OCI-LY7 (cell line): Measurements from ENCODE around the gene SERPINE1. TPM values are rescaled to one million over a fixed set of nuclear protein-coding genes. Genes with fewer than 3 reads are reported as not detected.

Experiments used
- BruUV-seq: library from RNA; stranded (reverse); fragments of 400-500 nt; replicated peaks from 2 replicates; lab custom pipeline; 2021; lab: Mats Ljungman, UMichigan
- CTCF ChIA-PET: fragments of 300-600 bp; sonication (Branson Sonifier 250); formaldehyde crosslinking; loops from one replicate; lab custom pipeline; 2022; ENCODE audit warnings: antibody characterized with exemption; ENCODE audit not compliant: unreplicated experiment; lab: Charles Lee
- POLR2A ChIA-PET: fragments of 300-600 bp; sonication (Branson Sonifier 250); formaldehyde crosslinking; loops from one replicate; lab custom pipeline; 2022; ENCODE audit warnings: antibody characterized with exemption; lab: Charles Lee
- DNase-seq: peaks from one replicate; pipeline ENCODE4 v3.0.0-alpha.2; 2015; ENCODE audit warnings: low spot score
- H2AFZ ChIP-seq: fragments of 200-600 bp; sonication (generic), shearing (Covaris generic); 2 replicates; pipeline ENCODE4 v1.6.1; 2014; ENCODE audit warnings: mild to moderate bottlenecking, antibody characterized with exemption, low read length, moderate library complexity
- H3K27ac ChIP-seq: fragments of 200-600 bp; sonication (generic); 2 replicates; pipeline ENCODE4 v1.5.1; 2014; ENCODE audit warnings: mixed run types, low read depth, mild to moderate bottlenecking, moderate library complexity, low read length, inconsistent platforms; ENCODE audit not compliant: poor library complexity, severe bottlenecking
- H3K36me3 ChIP-seq: fragments of 200-600 bp; sonication (generic); 2 replicates; pipeline ENCODE4 v1.6.1; 2014; ENCODE audit warnings: mild to moderate bottlenecking, antibody characterized with exemption, low read length, moderate library complexity, mixed read lengths; ENCODE audit not compliant: insufficient read depth
- H3K4me1 ChIP-seq: fragments of 200-600 bp; sonication (generic); 2 replicates; pipeline ENCODE4 v1.5.1; 2014; ENCODE audit warnings: mild to moderate bottlenecking, low read length; ENCODE audit not compliant: insufficient read depth, poor library complexity, severe bottlenecking
- H3K4me2 ChIP-seq: fragments of 200-600 bp; sonication (generic); 2 replicates; pipeline ENCODE4 v1.6.1; 2014; ENCODE audit warnings: mild to moderate bottlenecking, low read length
- H3K4me3 ChIP-seq: fragments of 200-600 bp; sonication (generic); 2 replicates; pipeline ENCODE4 v1.5.1; 2014; ENCODE audit warnings: mild to moderate bottlenecking, low read depth, low read length; ENCODE audit not compliant: poor library complexity, severe bottlenecking
- H3K79me2 ChIP-seq: fragments of 200-600 bp; sonication (generic); 2 replicates; pipeline ENCODE4 v1.6.1; 2016; ENCODE audit warnings: low read depth, mild to moderate bottlenecking, low read length, moderate library complexity, mixed read lengths; ENCODE audit not compliant: insufficient read depth
- H3K9me2 ChIP-seq: fragments of 200-600 bp; sonication (generic); 2 replicates; pipeline ENCODE4 v1.6.1; 2016; ENCODE audit warnings: mild to moderate bottlenecking, low read length, mixed read lengths; ENCODE audit not compliant: insufficient read depth
- H3K9me3 ChIP-seq: fragments of 200-600 bp; sonication (generic); 2 replicates; pipeline ENCODE4 v1.6.1; 2014; ENCODE audit warnings: mild to moderate bottlenecking, mixed run types, low read length, mixed read lengths
- H4K20me1 ChIP-seq: fragments of 200-600 bp; sonication (generic); 2 replicates; pipeline ENCODE4 v1.6.1; 2014; ENCODE audit warnings: mild to moderate bottlenecking, antibody characterized with exemption, low read length, moderate library complexity, mixed read lengths; ENCODE audit not compliant: insufficient read depth
- EZH2phosphoT487 ChIP-seq: fragments of 200-600 bp; sonication (generic); IDR thresholded peaks from 2 replicates; pipeline ENCODE4 v1.6.1; 2018; ENCODE audit warnings: low read depth, borderline replicate concordance, mild to moderate bottlenecking, mixed run types, antibody characterized with exemption, low read length, moderate library complexity, mixed read lengths
- intact Hi-C: fragments of 100-400 bp; cut with micrococcal nuclease; formaldehyde crosslinking; loops from one replicate; pipeline ENCODE4 v1.10.0; 2022; ENCODE audit not compliant: unreplicated experiment
- total RNA-seq, 2 experiments: library from RNA; depleted of rRNA in 1 of 2; stranded (reverse); fragments of >200 nt in 1 of 2; shearing (Covaris generic) in 1 of 2; gene quantifications; 2 replicates each; pipeline ENCODE4 v1.2.3, GENCODE V29; 2014 to 2022
- TF ChIP-seq, protein P1 (sequence below): fragments of 200-600 bp; sonication (generic); conservative IDR thresholded peaks from 2 replicates; pipeline ENCODE4 v1.5.1; 2014; ENCODE audit warnings: mild to moderate bottlenecking, antibody characterized with exemption, low read length, moderate library complexity, mixed read lengths

Gene SERPINE1
- total RNA-seq, 2 experiments from 2014 or later: 0.42 TPM; not detected in 1

DNA sequence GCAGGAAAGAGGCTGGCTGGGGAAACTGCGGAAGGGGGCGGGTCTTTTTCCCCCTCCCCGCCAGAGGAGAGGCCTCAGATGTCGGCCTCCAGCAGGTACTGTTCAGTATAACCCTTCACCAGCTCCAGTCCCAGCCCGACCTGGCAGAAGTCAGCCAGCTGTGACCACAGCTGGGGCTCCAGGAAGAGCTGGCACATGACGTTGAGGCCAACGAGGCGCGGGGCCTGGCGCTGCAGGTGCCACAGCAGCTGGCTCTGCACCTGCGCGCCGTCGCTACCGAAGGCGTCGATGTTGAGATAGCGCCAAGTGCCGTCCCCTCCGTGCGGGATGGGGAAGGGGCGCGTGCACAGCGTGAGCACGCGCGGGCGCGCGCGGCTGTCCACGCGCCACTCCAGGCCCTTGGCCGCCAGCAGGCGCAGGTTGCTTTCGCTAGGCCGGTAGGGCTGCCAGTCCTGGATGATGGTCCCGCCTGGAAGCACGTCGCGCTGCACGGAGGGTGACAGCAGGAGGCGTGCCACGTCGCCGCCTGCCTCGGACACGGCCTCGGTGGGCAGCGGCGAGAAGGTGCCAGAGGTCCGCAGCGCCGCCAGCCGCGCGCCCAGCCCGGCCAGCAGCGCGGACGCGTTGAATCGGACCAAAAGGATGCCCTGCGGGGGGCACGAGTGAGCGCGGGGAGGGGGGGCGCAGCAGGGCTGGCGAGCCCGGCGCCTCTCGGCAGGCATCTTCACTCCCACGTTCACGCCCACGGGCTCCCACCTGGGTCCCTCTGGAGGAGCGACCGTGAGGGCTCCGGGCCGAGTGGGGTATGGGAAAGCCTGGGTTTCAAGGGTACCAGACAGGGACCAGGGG, 45.3 kb downstream of the SERPINE1 start:
- no peaks in the 10 kb centered on the region for H3K36me3 ChIP-seq
- POLR2A ChIA-PET: no interaction called here

GRCh38 chr7:101172854-101173751, 46.2 kb downstream of the SERPINE1 start:
- Histone ChIP-seq H2AFZ (no peak overlapping the region; the same call in 1 of the 2 replicates), H3K79me2 (no peaks in the 10 kb centered on the region), H3K4me3 (no peak overlapping the region), H3K36me3 (no peaks in the 10 kb centered on the region), H3K9me3 (no peaks in the 10 kb centered on the region), H3K4me2 (peak overlapping the region; percentile 61), H3K4me1 (peaks cover 26% of the 10 kb centered on the region), H3K27ac (no peak overlapping the region), H3K9me2 (no peaks in the 10 kb centered on the region), H4K20me1 (no peaks in the 10 kb centered on the region)
- intact Hi-C loops: no loop called here
- no TSS peak for BruUV-seq
- no peak for DNase-seq
- ChIA-PET POLR2A (interaction anchor here (0.6 to 2.0 kb wide), 7 partner anchors 10 to 88 kb away, joined by 3 to 12 read pairs (median 4); partner anchors contain the start of gene TRIM56), CTCF (interaction anchor here (1.1 to 1.4 kb wide), 3 partner anchors 10 to 20 kb away, joined by 3 to 4 read pairs (median 4); no protein-coding TSS in a partner anchor)
- no peak for TF ChIP-seq EZH2phosphoT487
- TF ChIP-seq, protein P1, sequence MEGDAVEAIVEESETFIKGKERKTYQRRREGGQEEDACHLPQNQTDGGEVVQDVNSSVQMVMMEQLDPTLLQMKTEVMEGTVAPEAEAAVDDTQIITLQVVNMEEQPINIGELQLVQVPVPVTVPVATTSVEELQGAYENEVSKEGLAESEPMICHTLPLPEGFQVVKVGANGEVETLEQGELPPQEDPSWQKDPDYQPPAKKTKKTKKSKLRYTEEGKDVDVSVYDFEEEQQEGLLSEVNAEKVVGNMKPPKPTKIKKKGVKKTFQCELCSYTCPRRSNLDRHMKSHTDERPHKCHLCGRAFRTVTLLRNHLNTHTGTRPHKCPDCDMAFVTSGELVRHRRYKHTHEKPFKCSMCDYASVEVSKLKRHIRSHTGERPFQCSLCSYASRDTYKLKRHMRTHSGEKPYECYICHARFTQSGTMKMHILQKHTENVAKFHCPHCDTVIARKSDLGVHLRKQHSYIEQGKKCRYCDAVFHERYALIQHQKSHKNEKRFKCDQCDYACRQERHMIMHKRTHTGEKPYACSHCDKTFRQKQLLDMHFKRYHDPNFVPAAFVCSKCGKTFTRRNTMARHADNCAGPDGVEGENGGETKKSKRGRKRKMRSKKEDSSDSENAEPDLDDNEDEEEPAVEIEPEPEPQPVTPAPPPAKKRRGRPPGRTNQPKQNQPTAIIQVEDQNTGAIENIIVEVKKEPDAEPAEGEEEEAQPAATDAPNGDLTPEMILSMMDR: no peak

More for the DNA sequence above, 45.3 kb downstream of the SERPINE1 start:
- no TSS peak for BruUV-seq
- intact Hi-C loops: no loop called here
- H3K4me1 ChIP-seq: peaks cover 26% of the 10 kb centered on the region
- no peak overlapping the region for H3K27ac ChIP-seq
- H3K79me2 ChIP-seq: no peaks in the 10 kb centered on the region
- H3K4me2 ChIP-seq: no peak overlapping the region
- no peak overlapping the region for H3K4me3 ChIP-seq
- CTCF ChIA-PET: no interaction called here
- H3K9me2 ChIP-seq: no peaks in the 10 kb centered on the region
- DNase-seq: peak; percentile 53
- no peaks in the 10 kb centered on the region for H3K9me3 ChIP-seq
- no peak for TF ChIP-seq EZH2phosphoT487
- TF ChIP-seq, protein P1: no peak
- no peak overlapping the region for H2AFZ ChIP-seq
- H4K20me1 ChIP-seq: no peaks in the 10 kb centered on the region
